HG03280 (cell line): ENCODE results near the gene POLQ.
"Not testable (repeated sequence)": the region's sequence is repeated elsewhere in the genome, so short reads cannot be mapped to it uniquely, and the experiment has no call there.

Experiments used
- ATAC-seq: cut with Tn5 transposase; IDR thresholded peaks from one replicate; pipeline ENCODE4 v1.9.1; 2021; ENCODE audit warnings: mild to moderate bottlenecking, moderate library complexity; ENCODE audit not compliant: unreplicated experiment

Gene POLQ

DNA sequence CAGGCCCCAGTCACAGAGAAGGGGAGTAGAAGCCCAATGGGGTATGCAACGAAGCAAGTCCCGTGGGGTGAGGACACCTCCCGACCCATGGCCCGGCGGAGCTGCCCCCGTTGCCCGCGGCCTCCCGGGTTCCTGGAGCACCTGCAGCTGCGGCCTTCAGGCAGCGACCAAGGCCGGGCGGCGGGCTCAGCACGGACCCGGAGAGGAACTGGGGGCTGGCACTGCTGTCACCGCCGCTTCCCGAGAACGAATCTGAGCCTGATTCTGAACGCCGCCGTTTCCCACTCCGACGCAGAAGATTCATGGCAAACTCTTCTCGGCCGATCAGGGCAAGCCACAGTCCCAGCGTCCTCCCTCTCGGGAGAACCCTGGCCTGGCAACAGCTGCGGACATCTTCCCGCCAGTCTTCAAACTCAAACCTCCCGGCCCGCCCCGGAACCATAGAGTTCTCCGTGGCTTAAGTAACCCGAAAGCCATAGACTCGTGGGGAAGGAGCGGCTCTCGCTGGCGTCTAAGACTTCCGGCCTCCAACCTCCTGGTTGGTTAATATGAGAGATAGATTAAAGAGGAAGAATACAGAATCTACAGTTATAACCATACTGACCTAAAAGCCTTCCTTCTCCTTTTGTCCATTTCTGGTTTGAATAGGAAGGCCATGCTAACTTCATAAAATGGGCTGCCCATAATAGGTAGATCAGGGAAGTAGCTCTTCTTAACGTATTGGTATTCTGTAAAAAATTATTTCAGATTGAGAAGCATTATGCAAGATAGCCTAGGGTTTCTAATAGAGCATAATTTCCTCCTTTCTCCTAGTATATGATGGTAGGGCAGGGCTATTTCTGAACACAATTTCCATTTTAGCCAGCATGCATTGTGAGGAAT, at the start of gene POLQ:
TSS of gene POLQ (minus strand) at position 415 of the 882 bp plus-strand sequence. CDS start at position 304, 111 bp downstream.
- peak; percentile 79 for ATAC-seq

DNA sequence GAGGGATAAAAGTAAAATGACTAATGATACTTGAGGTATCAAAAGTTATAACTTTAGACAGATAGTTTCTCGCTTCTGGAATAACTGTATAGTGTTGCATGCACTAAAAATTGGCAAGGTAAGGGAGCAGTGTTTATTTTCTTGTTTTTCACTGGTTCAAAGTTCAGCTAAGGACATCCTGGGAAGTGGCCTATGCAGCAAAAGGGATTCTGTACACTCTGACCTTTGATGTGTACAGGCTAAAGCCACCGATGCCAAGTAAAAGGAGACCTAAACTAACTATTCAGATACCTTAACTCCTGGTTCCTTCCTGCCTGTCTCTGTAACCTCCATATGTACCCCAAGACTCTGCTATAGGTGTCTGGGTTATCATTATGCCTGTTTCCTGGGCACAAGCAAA, 49.1 kb upstream of the POLQ start:
- no peak for ATAC-seq

DNA sequence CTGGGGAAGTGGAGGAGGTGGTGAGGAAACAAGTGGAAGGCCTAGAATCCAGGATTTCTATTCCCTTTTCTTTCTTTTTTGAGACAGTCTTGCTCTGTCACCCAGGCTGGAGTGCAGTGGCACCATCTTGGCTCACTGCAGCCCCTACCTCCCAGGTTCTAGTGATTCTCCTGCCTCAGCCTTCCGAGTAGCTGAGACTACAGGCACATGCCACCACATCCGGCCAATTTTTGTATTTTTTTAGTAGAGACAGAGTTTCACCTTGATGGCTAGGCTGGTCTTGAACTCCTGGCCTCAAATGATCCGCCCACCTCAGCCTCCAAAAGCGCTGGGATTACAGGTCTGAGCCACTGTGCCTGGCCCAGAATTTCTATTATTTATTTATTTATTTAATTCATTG, 48.0 kb upstream of the POLQ start:
- ATAC-seq = not testable (repeated sequence)

DNA sequence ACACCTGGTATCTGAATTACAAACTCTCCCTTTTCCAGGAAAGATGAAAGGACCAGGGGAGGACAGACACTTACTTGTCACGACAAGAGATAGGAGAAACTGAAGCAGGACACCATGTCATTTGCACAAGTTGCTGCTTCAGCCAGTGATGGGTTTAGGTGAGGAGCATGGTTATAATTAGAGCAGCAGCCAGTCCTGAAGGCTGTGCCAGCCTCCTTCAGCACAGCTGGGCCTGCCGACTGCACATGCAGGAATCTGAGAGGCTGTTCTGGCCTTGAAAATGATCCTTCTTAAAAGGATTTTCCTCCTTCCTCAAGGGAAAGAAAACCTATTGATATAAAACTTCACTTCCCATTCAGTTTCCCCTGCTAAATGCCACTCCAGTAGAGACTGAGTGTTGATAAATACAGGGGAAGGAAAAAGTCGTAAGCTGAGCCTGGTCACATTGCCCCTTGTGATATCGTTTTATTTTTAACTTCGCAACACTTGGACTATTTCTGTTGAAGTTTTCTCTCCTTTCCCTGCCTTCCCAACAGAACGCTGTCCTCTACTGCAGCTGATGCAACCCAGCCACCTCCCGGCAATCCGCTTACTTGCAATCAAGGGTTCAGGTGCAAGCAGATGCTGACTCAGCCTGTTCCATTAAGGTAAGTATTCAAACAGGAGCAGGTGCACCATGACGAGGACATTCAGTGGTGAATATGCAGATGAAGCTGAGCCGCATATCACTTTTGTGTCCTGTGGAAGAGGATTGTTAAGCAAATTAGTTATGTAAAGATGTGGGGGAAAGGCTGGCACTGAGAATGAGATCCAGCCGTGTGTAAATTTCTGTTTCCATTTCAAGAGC, 47.3 kb upstream of the POLQ start, which contains the start of gene FBXO40:
TSS of gene FBXO40 (plus strand) at position 524 of the 847 bp plus-strand sequence. CDS start 27,197 bp downstream, outside the sequence.
- ATAC-seq = peak; percentile 80

DNA sequence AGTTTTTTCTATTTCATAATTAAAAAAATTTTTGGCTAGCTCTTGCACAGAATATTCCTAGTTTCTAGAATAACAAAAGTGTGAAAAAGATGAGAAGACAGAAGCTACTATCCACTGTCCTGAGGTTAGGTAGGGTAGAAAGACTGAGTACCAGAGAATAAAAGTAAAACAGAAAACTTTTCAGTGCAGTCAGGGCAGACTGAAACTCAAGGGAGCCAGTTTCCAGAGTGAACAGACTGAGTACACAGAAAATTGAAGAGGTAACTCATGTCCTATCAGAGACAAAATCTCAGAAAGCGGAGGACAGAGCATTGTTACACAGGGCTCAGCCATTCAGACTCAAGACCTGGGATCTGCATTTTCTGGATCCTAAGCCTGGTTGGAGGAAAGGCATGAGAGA, 38.6 kb upstream of the POLQ start:
- ATAC-seq = no peak

DNA sequence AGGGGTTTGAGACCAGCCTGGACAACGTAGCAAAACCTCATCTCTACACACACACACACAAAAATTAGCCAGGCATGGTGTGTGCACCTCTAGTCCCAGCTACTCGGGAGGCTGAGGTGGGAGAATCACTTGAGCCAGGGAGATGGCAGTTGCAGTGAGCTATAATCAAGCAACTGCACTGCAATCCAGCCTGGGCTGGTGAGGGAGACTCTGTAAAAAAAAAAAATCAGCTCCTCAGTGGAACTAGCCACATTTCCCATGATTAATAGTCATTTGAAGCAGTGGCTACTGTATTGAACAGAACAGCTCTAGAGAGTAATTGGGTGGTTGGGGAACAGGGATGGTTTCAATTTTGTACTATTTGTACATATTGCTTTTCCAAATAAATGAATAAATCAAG, 35.9 kb upstream of the POLQ start:
- ATAC-seq = no peak

DNA sequence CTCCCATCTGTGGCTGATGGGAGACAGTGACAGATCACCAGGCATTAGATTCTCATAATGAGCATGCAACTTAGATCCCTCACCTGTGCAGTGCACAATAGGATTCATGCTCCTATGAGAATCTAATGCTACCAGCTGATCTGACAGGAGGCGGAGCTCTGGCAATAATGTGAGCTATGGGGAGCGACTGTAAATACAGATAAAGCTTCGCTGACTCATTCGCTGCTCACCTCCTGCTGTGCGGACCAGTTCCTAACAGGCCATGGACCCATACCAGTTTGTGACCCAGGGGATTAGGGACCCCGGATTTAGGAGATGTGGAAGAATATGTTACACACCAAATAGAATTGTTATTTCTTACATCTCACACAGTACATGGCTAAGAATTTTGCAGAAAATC, 28.7 kb upstream of the POLQ start:
- no peak for ATAC-seq

DNA sequence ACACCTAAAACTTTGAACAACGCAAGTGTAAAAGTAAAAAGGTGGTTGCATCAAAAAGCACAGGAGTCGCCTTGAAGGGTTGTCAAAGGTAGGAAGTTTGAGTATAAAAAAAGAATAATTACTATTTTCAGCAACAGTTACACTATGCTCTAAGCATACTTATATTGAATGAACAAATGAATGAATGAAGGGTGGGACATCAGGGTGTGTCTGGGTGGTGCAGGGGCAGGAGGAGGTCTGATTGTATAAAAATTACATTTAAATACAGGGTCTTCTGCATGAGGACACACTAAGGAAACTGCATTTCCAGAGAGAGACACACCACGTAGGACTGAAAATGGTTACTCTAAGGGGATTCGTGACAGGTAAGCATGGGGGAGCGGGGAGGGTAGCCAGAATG, 21.9 kb upstream of the POLQ start, which contains the start of gene ARGFX:
TSS of gene ARGFX (plus strand) at position 301 of the 400 bp plus-strand sequence. CDS start 2,765 bp downstream, outside the sequence.
- no peak for ATAC-seq

DNA sequence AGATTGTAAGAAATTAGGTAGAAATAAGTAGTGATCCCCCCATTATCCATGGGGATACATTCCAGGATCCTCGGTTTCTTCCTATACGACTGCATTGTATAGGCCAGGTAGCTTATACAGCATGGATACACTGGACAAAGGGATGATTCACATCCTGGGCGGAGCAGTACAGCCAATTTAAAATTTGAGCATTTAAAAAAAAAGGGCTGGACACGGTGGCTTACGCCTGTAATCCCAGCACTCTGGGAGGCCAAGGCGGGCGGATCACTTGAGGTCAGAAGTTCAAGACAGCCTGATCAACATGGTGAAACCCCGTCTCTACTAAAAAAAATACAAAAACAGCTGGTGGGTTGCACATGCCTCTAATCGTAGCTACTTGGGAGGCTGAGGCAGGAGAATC, 21.0 kb upstream of the POLQ start:
- no peak for ATAC-seq

DNA sequence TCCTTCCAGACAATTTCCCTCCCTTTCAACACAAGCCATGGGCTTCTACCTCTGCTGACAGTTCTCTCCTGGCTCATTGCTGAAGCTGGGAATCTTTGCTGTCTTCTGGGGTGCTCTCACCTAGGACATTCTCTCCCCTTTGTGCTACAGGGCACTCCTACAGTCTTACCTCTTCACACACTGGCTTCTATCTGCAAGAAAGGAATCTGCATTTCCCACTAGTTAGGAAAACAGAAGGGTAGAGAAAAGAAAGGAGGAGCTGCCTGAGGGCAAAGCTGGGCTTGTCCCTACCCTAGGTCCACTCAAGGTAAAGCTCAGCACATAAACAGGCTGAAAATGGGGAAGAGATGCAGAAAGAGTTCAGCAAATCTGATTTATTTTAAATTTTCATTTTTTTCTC, 16.4 kb upstream of the POLQ start:
- no peak for ATAC-seq

DNA sequence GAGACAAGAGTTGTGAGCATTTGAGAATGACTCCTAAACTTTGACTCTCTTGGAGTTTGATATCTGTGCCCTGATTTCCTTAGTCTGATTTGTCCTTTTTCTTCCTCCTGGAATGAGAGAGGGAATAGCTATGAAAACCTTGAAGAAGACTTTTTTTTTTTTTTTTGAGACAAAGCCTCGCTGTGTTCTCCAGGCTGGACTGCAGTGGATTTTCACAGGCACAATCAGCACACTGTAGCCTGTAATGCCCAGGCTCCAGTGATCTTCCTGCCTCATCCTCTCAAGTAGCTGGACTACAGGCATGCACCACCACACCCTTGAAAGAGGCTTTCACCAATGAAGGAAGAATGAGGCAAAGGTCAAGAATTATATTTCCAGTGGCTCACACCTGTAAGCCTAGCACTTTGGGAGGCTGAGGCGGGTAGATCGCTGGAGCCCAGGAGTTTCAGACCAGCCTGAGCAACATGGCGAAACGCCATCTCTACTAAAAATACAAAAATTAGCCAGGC, 11.7 kb upstream of the POLQ start:
- ATAC-seq = no peak

DNA sequence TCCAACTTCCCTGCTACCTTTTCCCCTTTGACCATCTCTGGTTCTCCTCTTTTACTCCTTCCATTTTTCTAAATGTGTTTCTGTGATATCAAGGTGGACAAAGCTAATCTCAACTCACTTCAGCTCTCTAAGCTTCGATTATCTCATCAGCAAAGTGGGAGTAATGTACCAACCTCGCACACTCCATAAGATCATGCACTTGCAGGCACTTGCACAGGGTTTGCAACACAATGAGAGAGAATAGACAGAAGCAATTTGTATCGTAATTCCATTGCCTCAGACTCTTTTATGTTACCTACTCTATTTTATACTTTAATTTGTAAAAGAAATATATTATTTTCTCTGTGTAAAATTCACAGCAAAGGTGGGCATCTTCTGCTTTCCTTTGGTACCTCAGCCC, 7.0 kb upstream of the POLQ start:
- no peak for ATAC-seq

DNA sequence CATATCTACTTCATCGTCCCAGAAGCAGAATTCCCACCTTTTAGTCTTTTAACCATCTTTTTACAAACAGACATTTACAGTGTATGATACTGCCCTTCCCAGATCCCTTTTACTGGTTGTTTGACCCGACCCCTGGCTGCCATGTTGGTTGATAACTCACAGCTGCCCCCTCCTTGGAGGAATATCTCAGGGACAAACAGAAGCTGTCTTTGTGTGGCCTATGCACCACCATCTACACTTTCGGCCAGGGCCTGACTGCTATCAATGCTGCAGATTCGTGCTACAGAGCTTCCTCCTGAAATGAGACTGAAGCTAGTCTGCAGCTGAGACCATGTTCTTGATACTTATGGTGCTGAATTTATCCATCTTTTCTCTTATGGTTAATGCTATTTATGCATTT, 6.6 kb upstream of the POLQ start:
- no peak for ATAC-seq

DNA sequence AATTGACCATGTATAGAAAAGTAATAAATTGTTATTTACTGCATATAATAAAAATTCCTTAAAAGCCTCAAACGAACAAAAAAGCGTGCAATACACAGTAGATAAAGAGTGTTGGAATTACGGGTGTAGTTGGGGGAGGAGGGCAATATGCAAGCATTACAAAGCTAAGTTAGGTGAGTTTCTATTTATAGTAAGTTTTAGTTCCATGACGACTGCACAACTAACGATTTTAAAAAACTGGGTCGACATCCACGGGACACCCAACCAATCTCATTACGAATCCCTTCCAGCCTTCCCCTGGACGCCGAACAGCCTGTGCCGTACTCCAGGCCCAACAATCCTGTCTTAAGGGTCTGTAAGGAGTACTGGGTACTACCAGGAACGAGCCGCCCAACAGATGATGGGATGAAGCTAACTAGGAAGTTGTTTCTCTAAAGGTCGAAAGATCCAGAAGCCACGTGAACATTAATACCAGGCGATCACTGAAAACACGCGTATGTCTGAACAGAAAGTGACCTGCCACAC, 677 bp downstream of the POLQ start:
- ATAC-seq = no peak

DNA sequence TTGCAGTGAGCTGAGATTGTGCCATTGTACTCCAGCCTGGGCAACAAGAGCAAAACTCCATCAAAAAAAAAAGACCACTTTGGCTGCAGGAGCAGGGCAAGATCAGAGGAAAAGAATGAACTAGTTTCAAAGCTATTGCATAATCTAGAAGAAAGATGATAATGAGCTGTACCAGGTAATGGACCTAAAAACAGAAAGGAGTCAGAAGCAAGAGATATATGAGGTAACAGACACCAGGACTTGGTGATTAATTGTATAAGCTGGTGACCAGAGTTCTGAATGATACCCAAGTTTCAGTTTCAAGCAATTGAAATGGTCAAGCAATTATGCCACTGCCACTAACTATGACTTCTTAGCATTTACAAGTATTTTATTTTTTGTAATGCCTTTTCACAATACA, 2.9 kb downstream of the POLQ start:
- no peak for ATAC-seq

DNA sequence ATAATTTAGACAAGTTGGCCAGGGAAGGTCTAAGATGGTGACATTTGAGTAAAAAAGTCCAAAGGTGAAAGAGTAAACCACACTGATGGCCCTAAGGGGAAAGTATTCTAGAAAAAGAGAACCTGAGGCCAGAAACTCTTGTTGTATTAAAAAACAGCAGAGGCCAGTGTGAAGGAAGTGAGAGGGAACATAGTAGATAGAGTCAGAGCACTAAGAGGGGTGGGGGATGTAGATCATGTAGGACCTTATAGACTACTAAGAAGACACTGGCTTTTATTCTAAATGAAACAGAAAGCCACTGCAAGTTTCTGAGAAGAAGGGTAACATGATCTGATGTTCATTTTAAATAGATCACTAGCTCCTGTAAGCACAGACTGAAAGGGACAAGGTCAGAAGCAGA, 14.5 kb downstream of the POLQ start:
- no peak for ATAC-seq

DNA sequence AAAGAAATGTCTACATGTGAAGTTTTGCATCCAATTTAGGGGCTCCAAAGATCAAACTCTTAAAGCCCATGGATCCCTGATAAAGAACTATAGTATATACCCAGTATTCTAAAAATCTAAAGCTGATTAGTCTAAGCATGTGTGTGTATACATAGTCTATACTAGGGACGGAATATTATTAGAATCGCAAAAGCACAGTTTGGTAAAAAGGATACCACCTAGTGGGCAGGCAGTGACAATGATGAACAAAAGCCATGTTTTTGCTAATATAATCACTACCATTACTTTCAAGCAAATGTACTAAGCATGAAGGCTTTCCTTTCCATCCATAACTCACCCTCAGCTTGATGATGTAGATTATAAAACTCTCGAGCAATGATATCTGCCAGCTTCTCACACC, 16.5 kb downstream of the POLQ start:
- ATAC-seq = no peak

DNA sequence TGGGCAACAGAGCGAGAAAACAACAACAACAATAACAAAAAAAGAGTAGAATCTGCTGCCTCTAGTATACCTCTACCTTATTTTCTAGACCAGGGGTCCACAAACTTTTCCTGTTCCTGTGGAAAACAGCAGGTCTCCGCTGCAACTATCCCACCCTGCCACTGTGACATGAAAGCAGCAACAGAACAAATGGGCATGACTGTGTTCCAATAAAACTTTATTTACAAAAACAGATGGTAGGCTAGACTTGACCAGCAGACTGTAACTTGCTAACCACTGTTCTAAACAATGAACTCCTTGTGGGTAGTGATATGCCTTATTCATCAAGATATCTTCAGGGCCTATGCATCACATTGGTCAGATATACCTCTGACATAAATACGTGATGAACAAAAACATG, 25.3 kb downstream of the POLQ start:
- no peak for ATAC-seq

DNA sequence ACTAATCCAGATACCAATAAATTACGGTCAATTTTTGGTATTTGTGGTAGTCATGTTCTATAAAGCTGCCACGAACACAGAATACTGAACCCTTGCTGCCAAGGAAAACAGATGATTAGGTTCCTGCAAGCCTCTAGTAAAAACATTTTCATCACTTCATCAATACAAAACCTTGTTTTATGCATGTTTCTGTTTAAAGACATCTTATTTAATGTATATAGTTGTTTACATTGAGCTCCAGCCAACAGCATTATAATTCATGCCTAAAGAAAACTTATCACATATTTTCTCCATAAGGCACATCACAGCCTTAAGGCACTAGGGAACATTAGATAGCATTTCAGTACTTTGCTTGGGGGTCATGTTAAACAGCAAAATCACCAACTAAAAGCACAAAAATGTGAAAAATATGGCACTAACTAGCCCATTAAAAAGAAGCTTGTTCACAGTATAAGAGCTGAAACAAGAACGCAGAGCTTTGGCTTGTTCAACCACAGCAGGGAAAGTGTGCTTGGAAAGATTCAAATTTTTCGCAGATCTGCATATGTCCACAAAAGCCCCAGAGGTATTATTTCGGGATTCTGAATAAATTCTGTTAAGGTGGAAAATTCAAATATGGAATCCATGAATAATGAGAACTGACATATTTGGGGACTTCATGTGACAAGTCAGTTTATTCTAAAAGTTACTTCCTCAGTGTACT, 27.7 kb downstream of the POLQ start:
- ATAC-seq = no peak

DNA sequence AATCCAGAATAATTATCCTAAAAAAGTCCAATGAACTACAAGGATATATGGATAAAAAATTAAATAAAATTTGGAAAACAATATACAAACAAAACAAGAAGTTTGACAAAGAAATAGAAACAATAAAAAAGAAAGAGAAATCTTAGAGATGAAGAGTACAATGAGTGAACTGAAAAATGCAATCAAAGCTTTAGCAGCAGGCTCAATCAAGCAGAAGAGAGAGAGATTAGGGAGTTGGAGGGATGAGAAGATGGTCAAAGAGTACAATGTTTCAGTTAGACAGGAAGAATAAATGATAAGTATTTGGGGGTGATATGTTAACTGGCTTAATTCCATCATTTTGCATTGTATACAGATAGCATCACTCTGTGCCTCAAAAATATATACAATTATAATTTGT, 29.9 kb downstream of the POLQ start:
- ATAC-seq = no peak

DNA sequence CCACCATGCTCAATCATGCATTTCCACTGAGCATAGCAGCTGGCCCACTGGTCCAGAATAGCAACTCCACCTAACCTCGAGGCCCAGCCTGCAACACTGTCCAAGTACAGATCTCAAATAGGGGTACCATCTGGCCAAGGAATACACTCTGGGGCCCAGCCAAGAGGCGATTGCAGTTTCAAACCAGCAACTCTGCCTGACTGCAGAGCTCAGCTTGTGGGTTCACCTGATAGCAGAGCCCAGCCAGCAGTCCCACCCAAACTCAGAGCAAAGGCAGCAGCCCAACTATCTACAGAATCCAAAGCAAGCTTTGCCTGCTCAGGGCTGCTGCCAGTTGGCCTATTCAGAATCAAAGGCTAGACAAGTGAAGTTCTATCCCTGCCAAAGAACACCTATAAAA, 30.5 kb downstream of the POLQ start:
- ATAC-seq = no peak
